Middle frontal gyrus (tissue), 1 donor: ENCODE data around the gene ACVR1.
"Not testable (repeated sequence)": the region's sequence is repeated elsewhere in the genome, so short reads cannot be mapped to it uniquely, and the experiment has no call there.

Source experiments
- DNase-seq: peaks from one replicate; pipeline ENCODE4 v3.0.0-alpha.2; 2015; ENCODE audit warnings: low spot score; ENCODE audit errors: extremely low spot score

The ACVR1 gene

GRCh38 chr2:157761520-157761919, 114.6 kb downstream of the ACVR1 start:
- DNase-seq, result no peak

GRCh38 chr2:157760949-157761348, 115.2 kb downstream of the ACVR1 start:
- no peak for DNase-seq

GRCh38 chr2:157759855-157760254, 116.3 kb downstream of the ACVR1 start:
- DNase-seq, result no peak

GRCh38 chr2:157758586-157758985, 117.5 kb downstream of the ACVR1 start:
- DNase-seq, result no peak

- no peak for DNase-seq
Measured at GRCh38 chr2:157757500-157757899, 118.6 kb downstream of the ACVR1 start.

- DNase-seq, result not testable (repeated sequence)
Measured at GRCh38 chr2:157756447-157756846, 119.7 kb downstream of the ACVR1 start.

- DNase-seq, result no peak
Measured at GRCh38 chr2:157751462-157752058, 124.6 kb downstream of the ACVR1 start.

GRCh38 chr2:157749684-157750083, 126.4 kb downstream of the ACVR1 start:
- no peak for DNase-seq

GRCh38 chr2:157748371-157749142, 127.6 kb downstream of the ACVR1 start:
- DNase-seq, result no peak

- DNase-seq, result no peak
Measured at GRCh38 chr2:157747695-157748370, 128.3 kb downstream of the ACVR1 start.

- no peak for DNase-seq
Measured at GRCh38 chr2:157747280-157747679, 128.8 kb downstream of the ACVR1 start.

GRCh38 chr2:157746234-157746950, 129.7 kb downstream of the ACVR1 start:
- no peak for DNase-seq

- DNase-seq, result no peak
Measured at GRCh38 chr2:157744571-157745076, 131.5 kb downstream of the ACVR1 start.

GRCh38 chr2:157743051-157743450, 133.1 kb downstream of the ACVR1 start:
- no peak for DNase-seq

- DNase-seq, result no peak
Measured at GRCh38 chr2:157741819-157742484, 134.2 kb downstream of the ACVR1 start.

- DNase-seq, result no peak
Measured at GRCh38 chr2:157737656-157738055, 138.5 kb downstream of the ACVR1 start.

GRCh38 chr2:157735532-157735931, 140.6 kb downstream of the ACVR1 start:
- no peak for DNase-seq

- no peak for DNase-seq
Measured at GRCh38 chr2:157733263-157733662, 142.9 kb downstream of the ACVR1 start.

- DNase-seq, result no peak
Measured at GRCh38 chr2:157732596-157732995, 143.5 kb downstream of the ACVR1 start.

- no peak for DNase-seq
Measured at GRCh38 chr2:157727693-157728092, 148.4 kb downstream of the ACVR1 start.

- DNase-seq, result no peak
Measured at GRCh38 chr2:157726946-157727345, 149.2 kb downstream of the ACVR1 start.
